CD4-positive, alpha-beta T cell treated with Interleukin-2 at 100 ng/mL for 4 hours (primary cell): ENCODE results near the gene RBBP6.
"Not testable (repeated sequence)": the region's sequence is repeated elsewhere in the genome, so short reads cannot be mapped to it uniquely, and the experiment has no call there.

Experiments used
- DNase-seq: peaks from one replicate; pipeline ENCODE4 v3.0.0-alpha.2; 2020; ENCODE audit warnings: low spot score

Gene RBBP6

GRCh38 chr16:24562811-24563210, 23.4 kb downstream of the RBBP6 start:
- DNase-seq: no peak

- no peak for DNase-seq
Measured at GRCh38 chr16:24568392-24568791, 29.0 kb downstream of the RBBP6 start.

GRCh38 chr16:24571096-24571495, 31.7 kb downstream of the RBBP6 start:
- no peak for DNase-seq

- no peak for DNase-seq
Measured at GRCh38 chr16:24572069-24572468, 32.7 kb downstream of the RBBP6 start.

GRCh38 chr16:24573141-24573540, 33.8 kb downstream of the RBBP6 start:
- DNase-seq: no peak

- DNase-seq: not testable (repeated sequence)
Measured at GRCh38 chr16:24574515-24575485, 35.4 kb downstream of the RBBP6 start.

- not testable (repeated sequence) for DNase-seq
Measured at GRCh38 chr16:24575791-24576190, 36.4 kb downstream of the RBBP6 start.

GRCh38 chr16:24577167-24577566, 37.8 kb downstream of the RBBP6 start:
- no peak for DNase-seq

GRCh38 chr16:24580665-24581064, 41.3 kb downstream of the RBBP6 start:
- no peak for DNase-seq

- no peak for DNase-seq
Measured at GRCh38 chr16:24583494-24583893, 44.1 kb downstream of the RBBP6 start.

- no peak for DNase-seq
Measured at GRCh38 chr16:24589997-24590396, 50.6 kb downstream of the RBBP6 start.

GRCh38 chr16:24598777-24599437, 59.5 kb downstream of the RBBP6 start:
- no peak for DNase-seq

- DNase-seq: no peak
Measured at GRCh38 chr16:24609417-24609739, 70.0 kb downstream of the RBBP6 start.

GRCh38 chr16:24609740-24610415, 70.5 kb downstream of the RBBP6 start:
- DNase-seq: no peak

GRCh38 chr16:24610416-24610755, 71.0 kb downstream of the RBBP6 start:
- no peak for DNase-seq

- DNase-seq: no peak
Measured at GRCh38 chr16:24611310-24611709, 71.9 kb downstream of the RBBP6 start.

GRCh38 chr16:24612656-24613055, 73.3 kb downstream of the RBBP6 start:
- DNase-seq: no peak

GRCh38 chr16:24613267-24613666, 73.9 kb downstream of the RBBP6 start:
- DNase-seq: not testable (repeated sequence)

- no peak for DNase-seq
Measured at GRCh38 chr16:24617502-24617901, 78.1 kb downstream of the RBBP6 start.
